GM23248 (cell line): ENCODE data around the gene VILL.

Source experiments
- EZH2 ChIP-seq: fragments of 200-600 bp; sonication (generic); IDR thresholded peaks from 2 replicates; pipeline ENCODE4 v1.6.1; 2018; ENCODE audit warnings: antibody characterized with exemption, mild to moderate bottlenecking; ENCODE audit not compliant: insufficient read depth, poor library complexity, severe bottlenecking
- EZH2phosphoT487 ChIP-seq: fragments of 200-600 bp; sonication (generic); IDR thresholded peaks from 2 replicates; pipeline ENCODE4 v1.6.1; 2018; ENCODE audit warnings: antibody characterized with exemption, moderate library complexity, mild to moderate bottlenecking, low read depth; ENCODE audit not compliant: insufficient read depth

- TF ChIP-seq EZH2 (no peak), EZH2phosphoT487 (no peak)
Measured at GRCh38 chr3:37980462-37981347, 9.9 kb upstream of the VILL start.
